Right cardiac atrium (tissue), 5 donors: ENCODE measurements around the gene FAM177A1. TPM values are rescaled to one million over a fixed set of nuclear protein-coding genes. Genes with fewer than 3 reads are reported as not detected.

Source experiments
- ATAC-seq, 2 donors: fragments of 200-7000 bp; cut with Tn5 transposase; one replicate each; pipeline versions ENCODE4 v1.8.0 to v1.9.1; 2020; ENCODE audit warnings: moderate library complexity in 2 of 2, mild to moderate bottlenecking in 1 of 2
- DNase-seq, 3 donors: peaks; one replicate each; pipeline ENCODE4 v3.0.0-alpha.2; 2020
- H3K27ac ChIP-seq: one replicate; pipeline ENCODE4 v1.5.1; 2013; ENCODE audit warnings: mild to moderate bottlenecking, low read length, control low read depth, moderate library complexity
- H3K27me3 ChIP-seq: one replicate; pipeline ENCODE4 v1.6.1; 2013; ENCODE audit not compliant: control insufficient read depth, insufficient read depth
- H3K4me1 ChIP-seq: one replicate; pipeline ENCODE4 v1.6.1; 2013; ENCODE audit warnings: low read length; ENCODE audit not compliant: control insufficient read depth, insufficient read depth
- H3K4me3 ChIP-seq: one replicate; pipeline ENCODE4 v1.5.1; 2013; ENCODE audit warnings: low read length, control low read depth
- H3K9me3 ChIP-seq: one replicate; pipeline ENCODE4 v1.6.1; 2013; ENCODE audit warnings: low read length; ENCODE audit not compliant: control insufficient read depth
- WGBS: extraction: QIAGEN DNeasy Blood & Tissue Kit; methylation state at CpG from one replicate; pipeline ENCODE4 v1.1.7; 2013; 5-methylcytosine and 5-hydroxymethylcytosine counted together
- intact Hi-C, 4 donors: fragments of 100-400 bp; cut with DNase I; formaldehyde crosslinking; loops; one replicate each; pipeline versions ENCODE4 v1.11.0 to v1.14.0; 2022 to 2023
- polyA plus RNA-seq: library from polyadenylated mRNA; stranded (reverse); fragments of 200-250 nt; gene quantifications from one replicate; pipeline ENCODE4 v1.2.3, GENCODE V29; 2013
- total RNA-seq, 4 donors: library from RNA; stranded (reverse); fragmentation: NEBNext Ultra II Directional; extraction: Animal tissue kit (Norgen Biotek cat#: 25700); gene quantifications; one replicate each; pipeline ENCODE4 v1.2.1, GENCODE V29; 2021
- donor health status: healthy with polysubstance abuse.
- donor health status: DM: no; HTN: yes; CAD: no.
- donor health status: DM: no; HTN: no; CAD: no.
- donor health status: DM: no; HTN: yes; CAD: no; lungs with severe emphysema.
- donor health status: DM: yes; HTN: yes; CAD: no.

Gene FAM177A1
- total and polyA plus RNA-seq, 5 donors: 54.1 to 86.2 (median 55.2) TPM

GRCh38 chr14:35107866-35108265 lies 61.8 kb downstream of the FAM177A1 start:
- ATAC-seq: no peak
- intact Hi-C loops: no loop called here
- no peak overlapping the region for H3K27ac ChIP-seq
- H3K27me3 ChIP-seq: no peaks in the 10 kb centered on the region
- no peaks in the 10 kb centered on the region for H3K9me3 ChIP-seq
- no peak for DNase-seq
- no peaks in the 10 kb centered on the region for H3K4me1 ChIP-seq
- no peak overlapping the region for H3K4me3 ChIP-seq

- no peak overlapping the region for H3K4me3 ChIP-seq
- no peaks in the 10 kb centered on the region for H3K27me3 ChIP-seq
- intact Hi-C loops: no loop called here
- H3K9me3 ChIP-seq: no peaks in the 10 kb centered on the region
- H3K4me1 ChIP-seq: no peaks in the 10 kb centered on the region
- WGBS: 77% methylated on average over 2 of the region's 2 CpGs
- no peak overlapping the region for H3K27ac ChIP-seq
- ATAC-seq: no peak
- no peak for DNase-seq
Measured at GRCh38 chr14:35112641-35113040, 66.6 kb downstream of the FAM177A1 start.

- no peak for DNase-seq
- no peak for ATAC-seq
- Histone ChIP-seq H3K27ac (no peak overlapping the region), H3K9me3 (no peaks in the 10 kb centered on the region), H3K4me3 (no peak overlapping the region), H3K27me3 (no peaks in the 10 kb centered on the region), H3K4me1 (no peaks in the 10 kb centered on the region)
- WGBS: 93% methylated on average over 4 of the region's 4 CpGs
- intact Hi-C loops: no loop called here
Measured at GRCh38 chr14:35113308-35113950, 67.4 kb downstream of the FAM177A1 start.

DNA sequence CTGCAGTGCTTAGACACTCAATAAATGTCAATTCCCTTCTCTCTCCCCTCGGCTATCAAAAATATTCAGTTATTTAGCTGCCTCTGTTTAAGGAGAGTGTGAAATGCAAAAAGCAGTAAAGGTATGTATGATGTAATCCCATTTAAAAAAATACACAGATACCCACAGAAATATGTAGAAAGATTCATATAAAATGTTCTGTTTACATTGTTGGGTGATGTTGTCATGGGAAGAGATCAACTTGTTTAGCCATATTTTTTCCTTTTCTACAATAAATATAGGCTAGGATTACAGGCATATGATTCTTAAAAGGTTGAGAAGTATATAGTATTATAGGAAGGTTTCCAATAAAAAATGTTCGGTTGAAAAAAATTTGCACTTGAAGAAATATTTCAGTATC lies 68.0 kb downstream of the FAM177A1 start:
- Histone ChIP-seq H3K9me3 (no peaks in the 10 kb centered on the region), H3K27ac (no peak overlapping the region), H3K4me1 (no peaks in the 10 kb centered on the region), H3K4me3 (no peak overlapping the region), H3K27me3 (no peaks in the 10 kb centered on the region)
- WGBS: 67% methylated on average over 2 of the region's 2 CpGs
- ATAC-seq (no peak), DNase-seq (no peak)
- intact Hi-C loops: no loop called here

DNA sequence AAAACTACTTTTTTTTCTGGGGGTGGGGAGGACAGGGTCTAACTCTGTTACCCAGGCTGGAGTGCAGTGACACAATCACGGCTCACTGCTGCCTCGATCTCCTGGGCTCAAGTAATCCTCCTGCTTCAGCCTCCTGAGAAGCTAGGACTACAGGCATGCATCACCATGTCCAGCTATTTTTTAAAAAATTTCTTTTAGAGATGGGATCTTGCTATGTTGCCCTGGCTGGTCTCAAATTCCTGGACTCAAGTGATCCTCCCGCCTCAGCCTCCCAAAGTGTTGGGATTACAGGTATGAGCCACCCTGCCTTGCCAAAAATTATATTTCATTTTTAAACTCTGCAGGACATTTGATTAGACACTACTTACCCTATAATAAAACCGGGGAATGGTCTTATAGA lies 70.2 kb downstream of the FAM177A1 start:
- no peak overlapping the region for H3K4me3 ChIP-seq
- no peaks in the 10 kb centered on the region for H3K9me3 ChIP-seq
- intact Hi-C loops: no loop called here
- no peak for ATAC-seq
- H3K27me3 ChIP-seq: no peaks in the 10 kb centered on the region
- no peak for DNase-seq
- H3K27ac ChIP-seq: no peak overlapping the region
- 95% methylated on average over 4 of the region's 4 CpGs for WGBS
- H3K4me1 ChIP-seq: no peaks in the 10 kb centered on the region

DNA sequence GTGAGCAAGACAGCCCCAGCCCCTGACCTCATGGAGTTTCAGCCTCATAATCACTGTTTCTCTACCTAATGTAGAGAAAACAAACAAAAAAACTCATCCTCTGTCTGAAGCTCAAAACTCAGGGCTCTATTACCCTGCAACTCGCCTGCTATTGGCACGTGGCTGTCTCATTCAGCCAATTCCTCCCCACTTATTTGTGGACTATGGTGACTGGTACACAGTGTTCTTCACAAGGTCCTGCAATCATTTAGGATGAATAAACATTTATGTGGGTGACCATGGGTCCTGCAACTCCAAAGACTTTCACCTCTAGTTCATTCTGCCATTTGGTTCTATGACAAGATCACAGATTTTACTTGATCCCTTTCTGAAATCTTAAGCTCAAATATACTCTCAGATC lies 71.0 kb downstream of the FAM177A1 start:
- WGBS: 93% methylated on average over 2 of the region's 2 CpGs
- no peaks in the 10 kb centered on the region for H3K9me3 ChIP-seq
- no peaks in the 10 kb centered on the region for H3K4me1 ChIP-seq
- H3K27me3 ChIP-seq: no peaks in the 10 kb centered on the region
- intact Hi-C loops: no loop called here
- no peak overlapping the region for H3K4me3 ChIP-seq
- H3K27ac ChIP-seq: no peak overlapping the region
- ATAC-seq (no peak), DNase-seq (no peak)

- WGBS: 14% methylated on average over 34 of the region's 34 CpGs
- ATAC-seq: peak in 1 of 2 donors; percentile 90
- Histone ChIP-seq H3K4me3 (peak overlapping the region; percentile 92), H3K9me3 (no peaks in the 10 kb centered on the region), H3K27me3 (no peaks in the 10 kb centered on the region), H3K27ac (peak overlapping the region; percentile 99), H3K4me1 (no peaks in the 10 kb centered on the region)
- intact Hi-C loops: loop anchor here in 1 of 4 donors (2.0 to 10.0 kb wide), 2 partner anchors 62 to 294 kb away; no protein-coding TSS in a partner anchor
- no peak for DNase-seq
Measured at GRCh38 chr14:35121026-35121886, 75.2 kb downstream of the FAM177A1 start.

GRCh38 chr14:35121887-35122695 lies 76.0 kb downstream of the FAM177A1 start, which contains the start of the genes PPP2R3C and PRORP:
PPP2R3C (minus strand) TSS chr14:35121990; CDS start chr14:35121959, 31 bp downstream.
PRORP (plus strand) TSS chr14:35122552; CDS start chr14:35123246, 694 bp downstream.
- Histone ChIP-seq H3K9me3 (no peaks in the 10 kb centered on the region), H3K27ac (peak within 1 kb of the TSS; percentile 99), H3K27me3 (no peaks in the 10 kb centered on the region), H3K4me1 (no peaks in the 10 kb centered on the region), H3K4me3 (peak within 1 kb of the TSS; percentile 92)
- peak; percentile 95 to 97 for ATAC-seq
- WGBS: under 1% methylated on average over 57 of the region's 57 CpGs
- intact Hi-C loops: loop anchor here in 1 of 4 donors (2.0 to 10.0 kb wide), 2 partner anchors 63 to 293 kb away; no protein-coding TSS in a partner anchor
- peak; percentile 90 to 95 (median 94) for DNase-seq

- ATAC-seq: peak; percentile 24 to 27
- 7% methylated on average over 23 of the region's 23 CpGs for WGBS
- Histone ChIP-seq H3K9me3 (no peaks in the 10 kb centered on the region), H3K27ac (peak overlapping the region; percentile 99), H3K4me1 (no peaks in the 10 kb centered on the region), H3K27me3 (no peaks in the 10 kb centered on the region), H3K4me3 (peak overlapping the region; percentile 92)
- intact Hi-C loops: loop anchor here in 1 of 4 donors (10.0 kb wide), 1 partner anchor 292 kb away; no protein-coding TSS in a partner anchor
- DNase-seq: no peak
Measured at GRCh38 chr14:35122696-35123387, 76.8 kb downstream of the FAM177A1 start.

DNA sequence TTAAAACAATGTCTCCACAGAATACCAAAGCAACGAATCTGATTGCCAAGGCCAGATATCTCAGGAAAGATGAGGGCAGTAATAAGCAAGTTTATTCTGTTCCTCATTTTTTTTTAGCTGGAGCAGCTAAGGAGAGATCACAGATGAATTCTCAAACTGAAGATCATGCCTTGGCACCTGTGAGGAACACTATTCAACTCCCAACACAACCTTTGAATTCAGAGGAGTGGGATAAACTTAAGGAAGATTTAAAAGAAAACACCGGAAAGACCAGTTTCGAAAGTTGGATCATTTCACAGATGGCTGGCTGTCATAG lies 77.3 kb downstream of the FAM177A1 start:
- intact Hi-C loops: loop anchor here in 1 of 4 donors (10.0 kb wide), 1 partner anchor 291 kb away; no protein-coding TSS in a partner anchor

More for the DNA sequence above, 77.3 kb downstream of the FAM177A1 start:
- ATAC-seq (no peak), DNase-seq (no peak)
- H3K4me3 ChIP-seq: peak overlapping the region; percentile 92
- H3K27ac ChIP-seq: no peak overlapping the region
- 55% methylated on average over 3 of the region's 3 CpGs for WGBS
- H3K9me3 ChIP-seq: no peaks in the 10 kb centered on the region
- H3K4me1 ChIP-seq: no peaks in the 10 kb centered on the region
- no peaks in the 10 kb centered on the region for H3K27me3 ChIP-seq
